ENCODE results near the gene RBPJL. TPM values are rescaled to one million over a fixed set of nuclear protein-coding genes. Genes with fewer than 3 reads are reported as not detected.
A peak's percentile ranks its signal among the peaks of the same experiment; 100 is the strongest.

Gene RBPJL
- total and polyA plus RNA-seq, 2 of the 13 experiments (the other 11 are each of a cell fraction or from before 2014, with no cell fraction given): not detected

DNA sequence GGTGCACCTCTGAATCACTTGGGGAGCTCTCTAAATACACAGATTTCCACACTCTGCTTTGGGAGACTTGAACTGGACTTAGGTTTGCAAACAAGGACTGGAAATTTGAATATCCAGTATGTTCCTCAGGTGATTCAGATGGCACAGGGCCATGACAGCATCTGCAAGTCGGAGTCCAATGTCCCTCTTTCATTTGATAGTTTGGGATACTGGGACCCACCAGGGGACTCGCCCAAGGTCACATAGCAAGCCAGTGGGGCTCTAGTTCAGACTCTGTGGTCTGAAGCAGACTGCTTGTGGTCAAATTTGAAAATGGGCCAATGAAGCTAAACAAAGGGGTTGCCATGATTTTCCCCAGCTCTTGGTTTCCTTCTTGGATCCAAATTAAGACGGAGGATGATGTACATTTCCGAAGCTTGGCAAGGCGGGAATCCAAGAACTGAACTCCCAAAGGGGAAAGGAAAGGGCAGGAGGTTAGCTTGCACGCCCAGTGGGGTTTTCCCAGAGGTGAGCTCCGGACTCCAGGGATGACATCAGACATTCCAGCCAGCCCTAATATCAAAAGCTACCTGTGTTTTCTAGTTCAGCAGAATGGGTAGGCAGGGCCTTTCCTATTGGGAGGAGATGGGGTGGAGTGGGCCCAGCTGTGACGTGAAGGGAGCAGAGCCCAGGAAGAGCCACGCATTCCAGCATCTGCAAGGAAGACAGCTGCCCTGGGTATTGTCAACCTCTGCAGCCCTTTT is 52.9 kb downstream of the RBPJL start (continued):
- TF ChIP-seq KLF12 (CRISPR knock-in tag; IDR thresholded peaks at IDR 0.05; ENCODE audit: borderline replicate concordance) (no peak; the same call in 1 of the 2 replicates), HOXA5 (CRISPR knock-in tag; IDR thresholded peaks at IDR 0.05) (peak; percentile 55), SMC3 (IDR thresholded peaks at IDR 0.05; ENCODE audit: low read length) (no peak), HES4 (CRISPR knock-in tag; IDR thresholded peaks at IDR 0.05; ENCODE audit: borderline replicate concordance) (no peak), SRY (CRISPR knock-in tag; IDR thresholded peaks at IDR 0.05) (no peak), GZF1 (CRISPR knock-in tag; IDR thresholded peaks at IDR 0.05) (no peak), RBFOX2 (IDR thresholded peaks at IDR 0.05; ENCODE audit: low read depth, low read length) (no peak), ZNF17 (CRISPR knock-in tag; IDR thresholded peaks at IDR 0.05) (no peak), NR2F1 (CRISPR knock-in tag; IDR thresholded peaks at IDR 0.05) (no peak; a peak in 1 of 4 replicates), RBM22 (optimal IDR thresholded peaks at IDR 0.05; ENCODE audit: low read length) (no peak), ZNF546 (CRISPR knock-in tag; conservative IDR thresholded peaks at IDR 0.05) (no peak), ZNF441 (CRISPR knock-in tag; IDR thresholded peaks at IDR 0.05; ENCODE audit: borderline replicate concordance) (no peak; the same call in 1 of the 2 replicates), ZNF317 (CRISPR knock-in tag; IDR thresholded peaks at IDR 0.05) (peak; percentile 24; the same call in 1 of the 2 replicates), ZNF724P (CRISPR knock-in tag; IDR thresholded peaks at IDR 0.05; ENCODE audit: borderline replicate concordance) (no peak), ZNF354B (CRISPR knock-in tag; IDR thresholded peaks at IDR 0.05) (no peak), ZSCAN25 (CRISPR knock-in tag; IDR thresholded peaks at IDR 0.05) (no peak), NR3C1 (CRISPR knock-in tag; IDR thresholded peaks at IDR 0.05) (no peak), ZNF484 (CRISPR knock-in tag; IDR thresholded peaks at IDR 0.05; ENCODE audit: borderline replicate concordance, low read depth) (no peak)
- TF ChIP-seq, protein P1, sequence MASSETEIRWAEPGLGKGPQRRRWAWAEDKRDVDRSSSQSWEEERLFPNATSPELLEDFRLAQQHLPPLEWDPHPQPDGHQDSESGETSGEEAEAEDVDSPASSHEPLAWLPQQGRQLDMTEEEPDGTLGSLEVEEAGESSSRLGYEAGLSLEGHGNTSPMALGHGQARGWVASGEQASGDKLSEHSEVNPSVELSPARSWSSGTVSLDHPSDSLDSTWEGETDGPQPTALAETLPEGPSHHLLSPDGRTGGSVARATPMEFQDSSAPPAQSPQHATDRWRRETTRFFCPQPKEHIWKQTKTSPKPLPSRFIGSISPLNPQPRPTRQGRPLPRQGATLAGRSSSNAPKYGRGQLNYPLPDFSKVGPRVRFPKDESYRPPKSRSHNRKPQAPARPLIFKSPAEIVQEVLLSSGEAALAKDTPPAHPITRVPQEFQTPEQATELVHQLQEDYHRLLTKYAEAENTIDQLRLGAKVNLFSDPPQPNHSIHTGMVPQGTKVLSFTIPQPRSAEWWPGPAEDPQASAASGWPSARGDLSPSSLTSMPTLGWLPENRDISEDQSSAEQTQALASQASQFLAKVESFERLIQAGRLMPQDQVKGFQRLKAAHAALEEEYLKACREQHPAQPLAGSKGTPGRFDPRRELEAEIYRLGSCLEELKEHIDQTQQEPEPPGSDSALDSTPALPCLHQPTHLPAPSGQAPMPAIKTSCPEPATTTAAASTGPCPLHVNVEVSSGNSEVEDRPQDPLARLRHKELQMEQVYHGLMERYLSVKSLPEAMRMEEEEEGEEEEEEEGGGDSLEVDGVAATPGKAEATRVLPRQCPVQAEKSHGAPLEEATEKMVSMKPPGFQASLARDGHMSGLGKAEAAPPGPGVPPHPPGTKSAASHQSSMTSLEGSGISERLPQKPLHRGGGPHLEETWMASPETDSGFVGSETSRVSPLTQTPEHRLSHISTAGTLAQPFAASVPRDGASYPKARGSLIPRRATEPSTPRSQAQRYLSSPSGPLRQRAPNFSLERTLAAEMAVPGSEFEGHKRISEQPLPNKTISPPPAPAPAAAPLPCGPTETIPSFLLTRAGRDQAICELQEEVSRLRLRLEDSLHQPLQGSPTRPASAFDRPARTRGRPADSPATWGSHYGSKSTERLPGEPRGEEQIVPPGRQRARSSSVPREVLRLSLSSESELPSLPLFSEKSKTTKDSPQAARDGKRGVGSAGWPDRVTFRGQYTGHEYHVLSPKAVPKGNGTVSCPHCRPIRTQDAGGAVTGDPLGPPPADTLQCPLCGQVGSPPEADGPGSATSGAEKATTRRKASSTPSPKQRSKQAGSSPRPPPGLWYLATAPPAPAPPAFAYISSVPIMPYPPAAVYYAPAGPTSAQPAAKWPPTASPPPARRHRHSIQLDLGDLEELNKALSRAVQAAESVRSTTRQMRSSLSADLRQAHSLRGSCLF (CRISPR knock-in tag; IDR thresholded peaks at IDR 0.05; ENCODE audit: borderline replicate concordance): no peak; the same call in 1 of the 2 replicates
- TF ChIP-seq, protein P2, sequence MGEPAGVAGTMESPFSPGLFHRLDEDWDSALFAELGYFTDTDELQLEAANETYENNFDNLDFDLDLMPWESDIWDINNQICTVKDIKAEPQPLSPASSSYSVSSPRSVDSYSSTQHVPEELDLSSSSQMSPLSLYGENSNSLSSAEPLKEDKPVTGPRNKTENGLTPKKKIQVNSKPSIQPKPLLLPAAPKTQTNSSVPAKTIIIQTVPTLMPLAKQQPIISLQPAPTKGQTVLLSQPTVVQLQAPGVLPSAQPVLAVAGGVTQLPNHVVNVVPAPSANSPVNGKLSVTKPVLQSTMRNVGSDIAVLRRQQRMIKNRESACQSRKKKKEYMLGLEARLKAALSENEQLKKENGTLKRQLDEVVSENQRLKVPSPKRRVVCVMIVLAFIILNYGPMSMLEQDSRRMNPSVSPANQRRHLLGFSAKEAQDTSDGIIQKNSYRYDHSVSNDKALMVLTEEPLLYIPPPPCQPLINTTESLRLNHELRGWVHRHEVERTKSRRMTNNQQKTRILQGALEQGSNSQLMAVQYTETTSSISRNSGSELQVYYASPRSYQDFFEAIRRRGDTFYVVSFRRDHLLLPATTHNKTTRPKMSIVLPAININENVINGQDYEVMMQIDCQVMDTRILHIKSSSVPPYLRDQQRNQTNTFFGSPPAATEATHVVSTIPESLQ (CRISPR knock-in tag; conservative IDR thresholded peaks at IDR 0.05): no peak
- TF ChIP-seq, protein P3, sequence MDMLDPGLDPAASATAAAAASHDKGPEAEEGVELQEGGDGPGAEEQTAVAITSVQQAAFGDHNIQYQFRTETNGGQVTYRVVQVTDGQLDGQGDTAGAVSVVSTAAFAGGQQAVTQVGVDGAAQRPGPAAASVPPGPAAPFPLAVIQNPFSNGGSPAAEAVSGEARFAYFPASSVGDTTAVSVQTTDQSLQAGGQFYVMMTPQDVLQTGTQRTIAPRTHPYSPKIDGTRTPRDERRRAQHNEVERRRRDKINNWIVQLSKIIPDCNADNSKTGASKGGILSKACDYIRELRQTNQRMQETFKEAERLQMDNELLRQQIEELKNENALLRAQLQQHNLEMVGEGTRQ (IDR thresholded peaks at IDR 0.05; ENCODE audit: low read depth, low read length): no peak
- TF ChIP-seq, protein P3 (CRISPR knock-in tag; IDR thresholded peaks at IDR 0.05; ENCODE audit: borderline replicate concordance): no peak

All from HepG2 (cell line).